Trophoblast cell (in vitro differentiated cells and primary cell): ENCODE measurements around the gene MED12.

Experiments used
- DNase-seq, 2 donors: peaks; one replicate each; pipeline ENCODE4 v3.0.0-alpha.2; 2016
- H2AFZ ChIP-seq: 2 replicates; pipeline ENCODE4 v1.6.1; 2013; ENCODE audit warnings: low read length, moderate library complexity, mild to moderate bottlenecking; ENCODE audit not compliant: insufficient read depth, poor library complexity
- H2AK5ac ChIP-seq: 2 replicates; pipeline ENCODE4 v1.6.1; 2013; ENCODE audit warnings: mild to moderate bottlenecking, low read length
- H2BK120ac ChIP-seq: 2 replicates; pipeline ENCODE4 v1.6.1; 2013; ENCODE audit warnings: low read length, mild to moderate bottlenecking, moderate library complexity; ENCODE audit not compliant: insufficient read depth, poor library complexity
- H2BK12ac ChIP-seq: 2 replicates; pipeline ENCODE4 v1.6.1; 2013; ENCODE audit warnings: mild to moderate bottlenecking, low read length, moderate library complexity
- H2BK5ac ChIP-seq: 2 replicates; pipeline ENCODE4 v1.6.1; 2013; ENCODE audit warnings: low read length, low read depth, moderate library complexity, mild to moderate bottlenecking; ENCODE audit not compliant: poor library complexity
- H3K14ac ChIP-seq: 2 replicates; pipeline ENCODE4 v1.6.1; 2013; ENCODE audit warnings: mild to moderate bottlenecking, low read length
- H3K18ac ChIP-seq: 2 replicates; pipeline ENCODE4 v1.6.1; 2013; ENCODE audit warnings: mild to moderate bottlenecking, low read length
- H3K23ac ChIP-seq: 2 replicates; pipeline ENCODE4 v1.6.1; 2013; ENCODE audit warnings: low read length
- H3K27ac ChIP-seq: 2 replicates; pipeline ENCODE4 v1.5.1; 2013; ENCODE audit warnings: low read depth, mild to moderate bottlenecking, inconsistent platforms, low read length, moderate library complexity
- H3K27me3 ChIP-seq: 2 replicates; pipeline ENCODE4 v1.6.1; 2013; ENCODE audit warnings: inconsistent platforms, mild to moderate bottlenecking, low read length, moderate library complexity; ENCODE audit not compliant: insufficient read depth
- H3K36me3 ChIP-seq, 2 experiments: 1 replicate in 1 of 2; 2 replicates in 1 of 2; pipeline ENCODE4 v1.6.1; 2013; ENCODE audit warnings: low read length in 2 of 2, mild to moderate bottlenecking in 2 of 2, moderate library complexity in 1 of 2; ENCODE audit not compliant: insufficient read depth in 2 of 2, control insufficient read depth in 1 of 2
- H3K4ac ChIP-seq: 2 replicates; pipeline ENCODE4 v1.6.1; 2013; ENCODE audit warnings: low read depth, mild to moderate bottlenecking, low read length, moderate library complexity
- H3K4me1 ChIP-seq, 2 experiments: 1 replicate in 1 of 2; 2 replicates in 1 of 2; pipeline ENCODE4 v1.6.1; 2013; ENCODE audit warnings: low read length in 2 of 2, mild to moderate bottlenecking in 2 of 2, moderate library complexity in 1 of 2; ENCODE audit not compliant: insufficient read depth in 2 of 2, control insufficient read depth in 1 of 2
- H3K4me2 ChIP-seq: 2 replicates; pipeline ENCODE4 v1.6.1; 2013; ENCODE audit warnings: inconsistent platforms, mild to moderate bottlenecking, low read length, moderate library complexity
- H3K4me3 ChIP-seq: 2 replicates; pipeline ENCODE4 v1.5.1; 2013; ENCODE audit warnings: mild to moderate bottlenecking, low read depth, low read length, inconsistent platforms
- H3K79me1 ChIP-seq: one replicate; pipeline ENCODE4 v1.6.1; 2013; ENCODE audit warnings: low read length
- H3K79me2 ChIP-seq: 2 replicates; pipeline ENCODE4 v1.6.1; 2013; ENCODE audit warnings: low read length, mild to moderate bottlenecking; ENCODE audit not compliant: control insufficient read depth, insufficient read depth, poor library complexity
- H3K9ac ChIP-seq: 2 replicates; pipeline ENCODE4 v1.6.1; 2013; ENCODE audit warnings: mild to moderate bottlenecking, low read length
- H3K9me3 ChIP-seq: 2 replicates; pipeline ENCODE4 v1.6.1; 2013; ENCODE audit warnings: low read depth, mild to moderate bottlenecking, control low read depth, inconsistent platforms, low read length; ENCODE audit not compliant: insufficient read depth
- H4K12ac ChIP-seq: 2 replicates; pipeline ENCODE4 v1.6.1; 2013; ENCODE audit warnings: low read depth, mild to moderate bottlenecking, low read length, moderate library complexity
- H4K8ac ChIP-seq: 2 replicates; pipeline ENCODE4 v1.6.1; 2013; ENCODE audit warnings: low read depth, mild to moderate bottlenecking, low read length, moderate library complexity
- H4K91ac ChIP-seq: one replicate; pipeline ENCODE4 v1.6.1; 2013; ENCODE audit warnings: low read depth, mild to moderate bottlenecking, low read length, moderate library complexity
- WGBS: extraction: QIAGEN DNeasy Blood & Tissue Kit; methylation state at CpG from one replicate; pipeline ENCODE4 v1.1.7; 2013; ENCODE audit warnings: missing lambda C conversion rate; ENCODE audit not compliant: insufficient read length, insufficient coverage; ENCODE audit errors: extremely low coverage; 5-methylcytosine and 5-hydroxymethylcytosine counted together

Gene MED12

GRCh38 chrX:71173440-71173839 is 55.0 kb downstream of the MED12 start:
- no peak overlapping the region for H3K18ac ChIP-seq
- H2AFZ ChIP-seq: no peak overlapping the region
- no CpG with 5 or more reads among the region's 2 CpGs for WGBS

GRCh38 chrX:71174795-71175194 is 56.4 kb downstream of the MED12 start:
- H4K8ac ChIP-seq: no peak overlapping the region
- no peak overlapping the region for H3K23ac ChIP-seq
- no CpG with 5 or more reads among the region's 1 CpG for WGBS
- H2BK5ac ChIP-seq: no peak overlapping the region
- no peaks in the 10 kb centered on the region for H3K79me2 ChIP-seq
- H3K4me3 ChIP-seq: no peak overlapping the region
- no peaks in the 10 kb centered on the region for H3K9me3 ChIP-seq
- H2AFZ ChIP-seq: no peak overlapping the region
- H4K91ac ChIP-seq: no peak overlapping the region
- peaks cover 2% of the 10 kb centered on the region in 2 experiments for H3K4me1 ChIP-seq
- no peak for DNase-seq
- no peak overlapping the region for H3K18ac ChIP-seq
- no peak overlapping the region for H3K14ac ChIP-seq
- no peak overlapping the region for H3K4me2 ChIP-seq
- peaks cover 3% of the 10 kb centered on the region for H3K79me1 ChIP-seq
- H4K12ac ChIP-seq: no peak overlapping the region
- H3K36me3 ChIP-seq: no peaks in the 10 kb centered on the region
- no peak overlapping the region for H2BK120ac ChIP-seq
- no peak overlapping the region for H2AK5ac ChIP-seq
- no peak overlapping the region for H3K9ac ChIP-seq
- no peak overlapping the region for H3K27ac ChIP-seq
- H3K4ac ChIP-seq: no peak overlapping the region
- H2BK12ac ChIP-seq: no peak overlapping the region
- H3K27me3 ChIP-seq: no peaks in the 10 kb centered on the region

More at GRCh38 chrX:71173440-71173839, 55.0 kb downstream of the MED12 start:
- no peak for DNase-seq
- no peak overlapping the region for H3K27ac ChIP-seq
- no peak overlapping the region for H3K4ac ChIP-seq
- H3K79me2 ChIP-seq: no peaks in the 10 kb centered on the region
- peaks cover 2% of the 10 kb centered on the region in 2 experiments for H3K4me1 ChIP-seq
- H3K9ac ChIP-seq: no peak overlapping the region
- no peaks in the 10 kb centered on the region for H3K9me3 ChIP-seq
- H3K4me2 ChIP-seq: no peak overlapping the region
- H4K91ac ChIP-seq: no peak overlapping the region
- H2AK5ac ChIP-seq: no peak overlapping the region
- no peak overlapping the region for H4K12ac ChIP-seq
- no peak overlapping the region for H3K4me3 ChIP-seq
- peaks cover 3% of the 10 kb centered on the region for H3K79me1 ChIP-seq
- H4K8ac ChIP-seq: no peak overlapping the region
- no peak overlapping the region for H2BK5ac ChIP-seq
- no peak overlapping the region for H3K14ac ChIP-seq
- H2BK120ac ChIP-seq: no peak overlapping the region
- H3K23ac ChIP-seq: no peak overlapping the region
- H3K27me3 ChIP-seq: no peaks in the 10 kb centered on the region
- no peaks in the 10 kb centered on the region for H3K36me3 ChIP-seq
- no peak overlapping the region for H2BK12ac ChIP-seq

DNA sequence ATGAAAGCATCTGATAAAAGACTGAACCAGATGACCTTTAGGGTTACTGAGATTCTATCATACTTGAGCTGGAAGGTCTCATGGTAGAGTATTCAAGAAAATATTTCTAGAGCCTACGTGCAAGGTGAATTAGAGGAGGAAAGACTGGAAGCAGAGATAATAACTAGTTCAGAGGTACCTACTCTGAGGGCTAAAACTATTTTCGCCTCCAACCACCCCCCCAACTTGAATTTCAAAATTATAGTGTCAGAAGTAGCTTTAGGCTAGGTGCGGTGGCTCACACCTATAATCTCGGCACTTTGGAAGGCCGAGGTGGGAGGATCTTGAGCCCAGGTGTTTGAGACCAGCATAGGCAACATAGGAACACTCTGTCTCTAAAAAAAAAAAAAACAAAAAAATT is 57.1 kb downstream of the MED12 start:
- peak; percentile 75 to 85 for DNase-seq
- H4K91ac ChIP-seq: no peak overlapping the region
- H3K4me1 ChIP-seq: peaks cover 2% of the 10 kb centered on the region in 2 experiments
- no peak overlapping the region for H3K4ac ChIP-seq
- no peaks in the 10 kb centered on the region for H3K27me3 ChIP-seq
- no peak overlapping the region for H3K18ac ChIP-seq
- H4K12ac ChIP-seq: no peak overlapping the region
- H2AFZ ChIP-seq: no peak overlapping the region
- H2BK120ac ChIP-seq: no peak overlapping the region
- WGBS: no CpG with 5 or more reads among the region's 5 CpGs
- H3K23ac ChIP-seq: no peak overlapping the region
- H3K79me2 ChIP-seq: no peaks in the 10 kb centered on the region
- no peaks in the 10 kb centered on the region for H3K36me3 ChIP-seq
- H3K27ac ChIP-seq: no peak overlapping the region
- no peak overlapping the region for H2AK5ac ChIP-seq
- no peak overlapping the region for H2BK5ac ChIP-seq
- H3K79me1 ChIP-seq: peaks cover 3% of the 10 kb centered on the region
- H3K4me2 ChIP-seq: no peak overlapping the region
- H4K8ac ChIP-seq: no peak overlapping the region
- H3K4me3 ChIP-seq: no peak overlapping the region
- H3K14ac ChIP-seq: no peak overlapping the region
- H3K9ac ChIP-seq: no peak overlapping the region
- no peaks in the 10 kb centered on the region for H3K9me3 ChIP-seq
- no peak overlapping the region for H2BK12ac ChIP-seq

DNA sequence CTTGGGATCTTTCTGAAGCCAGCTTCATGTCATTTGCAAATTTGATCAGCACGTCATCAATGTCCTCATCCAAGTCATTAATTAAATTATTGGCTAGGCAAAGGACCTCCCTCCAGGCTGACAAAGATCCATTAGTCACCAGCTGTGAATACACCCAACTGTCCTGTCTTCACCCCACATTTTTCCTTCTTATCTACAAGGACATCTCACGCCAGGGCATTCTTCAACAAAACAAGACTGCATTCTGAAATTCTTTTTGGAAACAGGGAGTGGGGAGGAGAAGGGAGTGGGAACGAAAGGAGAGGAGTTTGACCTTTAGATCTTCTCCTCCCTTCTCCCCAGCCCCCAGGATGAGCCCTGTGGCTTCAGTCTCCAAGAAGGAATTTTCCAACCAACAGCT is 58.9 kb downstream of the MED12 start:
- Histone ChIP-seq H2BK120ac (no peak overlapping the region), H3K4me1 (peaks cover 5 to 6% of the 10 kb centered on the region in 2 experiments), H3K9ac (no peak overlapping the region), H2AK5ac (no peak overlapping the region), H2AFZ (no peak overlapping the region), H3K9me3 (no peaks in the 10 kb centered on the region), H3K18ac (no peak overlapping the region), H3K27me3 (no peaks in the 10 kb centered on the region), H4K12ac (no peak overlapping the region), H3K79me1 (peaks cover 8% of the 10 kb centered on the region), H3K4me3 (no peak overlapping the region), H3K14ac (no peak overlapping the region), H2BK5ac (no peak overlapping the region), H3K23ac (no peak overlapping the region), H3K4ac (no peak overlapping the region), H2BK12ac (no peak overlapping the region), H4K91ac (no peak overlapping the region), H3K79me2 (peaks cover 2% of the 10 kb centered on the region), H3K36me3 (no peaks in the 10 kb centered on the region), H3K27ac (no peak overlapping the region), H4K8ac (no peak overlapping the region), H3K4me2 (no peak overlapping the region)
- DNase-seq: no peak
- WGBS: no CpG with 5 or more reads among the region's 3 CpGs
